CD4-positive, alpha-beta T cell (primary cell): Measurements from ENCODE around the gene DRD3. TPM values are rescaled to one million over a fixed set of nuclear protein-coding genes. Genes with fewer than 3 reads are reported as not detected.
A peak's percentile ranks its signal among the peaks of the same experiment; 100 is the strongest.

Experiments
- ATAC-seq: fragments of 200-7000 bp; cut with Tn5 transposase; one replicate; pipeline ENCODE4 v1.10.0; 2022; ENCODE audit warnings: mild to moderate bottlenecking; ENCODE audit not compliant: poor library complexity
- CTCF ChIA-PET: fragments of 350-600 bp; sonication (Branson Sonifier 250); formaldehyde crosslinking; loops from one replicate; lab custom pipeline; 2021; ENCODE audit warnings: antibody characterized with exemption, inconsistent platforms; lab: Charles Lee
- POLR2A ChIA-PET: fragments of 350-600 bp; sonication (Branson Sonifier 250); formaldehyde crosslinking; loops from one replicate; lab custom pipeline; 2021; ENCODE audit warnings: antibody characterized with exemption, inconsistent platforms; lab: Charles Lee
- DNase-seq, 14 experiments: peaks; one replicate each; pipeline ENCODE4 v3.0.0-alpha.2; 2013 to 2020; ENCODE audit warnings: mixed read lengths in 2 of 14
- H3K27ac ChIP-seq, 2 donors: one replicate each; pipeline versions ENCODE4 v1.5.1 to v1.7.0; 2013; ENCODE audit warnings: low read length in 2 of 2, low read depth in 1 of 2, mild to moderate bottlenecking in 1 of 2
- H3K27me3 ChIP-seq, 2 experiments: 1 replicate in 1 of 2; 2 replicates in 1 of 2; pipeline versions ENCODE4 v1.6.1 to v1.7.0; 2013; ENCODE audit warnings: low read length in 2 of 2, control low read depth in 1 of 2, mild to moderate bottlenecking in 1 of 2, moderate library complexity in 1 of 2; ENCODE audit not compliant: insufficient read depth in 2 of 2, control insufficient read depth in 1 of 2
- H3K36me3 ChIP-seq: one replicate; pipeline ENCODE4 v1.6.1; 2013; ENCODE audit warnings: low read length, control low read depth; ENCODE audit not compliant: insufficient read depth
- H3K4me1 ChIP-seq: one replicate; pipeline ENCODE4 v1.6.1; 2013; ENCODE audit warnings: low read length, control low read depth; ENCODE audit not compliant: insufficient read depth
- H3K4me3 ChIP-seq: one replicate; pipeline ENCODE4 v1.5.1; 2013; ENCODE audit warnings: mild to moderate bottlenecking, low read length, moderate library complexity
- H3K9me3 ChIP-seq, 2 experiments: 1 replicate in 1 of 2; 2 replicates in 1 of 2; pipeline versions ENCODE4 v1.6.1 to v1.7.0; 2013; ENCODE audit warnings: low read length in 2 of 2, mild to moderate bottlenecking in 2 of 2, control low read depth in 1 of 2, moderate library complexity in 1 of 2; ENCODE audit not compliant: control insufficient read depth in 1 of 2, insufficient read depth in 1 of 2
- H3K27ac Mint-ChIP-seq: one replicate; pipeline ENCODE4 v1.8.0; 2020; ENCODE audit warnings: mixed read lengths
- H3K27me3 Mint-ChIP-seq: one replicate; pipeline ENCODE4 v1.8.0; 2021; ENCODE audit warnings: mixed read lengths
- H3K36me3 Mint-ChIP-seq: one replicate; pipeline ENCODE4 v1.8.0; 2021; ENCODE audit warnings: low read depth, mixed read lengths
- H3K4me1 Mint-ChIP-seq: one replicate; pipeline ENCODE4 v1.8.0; 2021; ENCODE audit warnings: low read depth, mixed read lengths
- H3K4me3 Mint-ChIP-seq: one replicate; pipeline ENCODE4 v1.8.0; 2020; ENCODE audit warnings: mild to moderate bottlenecking, mixed read lengths
- H3K9me3 Mint-ChIP-seq: one replicate; pipeline ENCODE4 v1.8.0; 2020; ENCODE audit warnings: mixed read lengths
- intact Hi-C, 2 experiments: fragments of 100-400 bp; cut with DNase I in 1 of 2; cut with micrococcal nuclease in 1 of 2; formaldehyde crosslinking; loops; one replicate each; pipeline versions ENCODE4 v1.15.1 to v1.9.0; 2023 to 2025; cut with DNase I, micrococcal nuclease
- total RNA-seq, 174 experiments: library from RNA in 2 of 174; stranded (reverse) in 2 of 174; gene quantifications; one replicate each; pipeline ENCODE4 v1.2.3 and lab custom pipeline; 2021 to 2026
- TF ChIP-seq, protein P1 (sequence below): fragments of 200-600 bp; IDR thresholded peaks from one replicate; pipeline ENCODE4 v1.8.0; 2022; ENCODE audit warnings: antibody characterized with exemption, mild to moderate bottlenecking

Gene DRD3
- total RNA-seq, 2 experiments from 2014 or later = not detected

DNA sequence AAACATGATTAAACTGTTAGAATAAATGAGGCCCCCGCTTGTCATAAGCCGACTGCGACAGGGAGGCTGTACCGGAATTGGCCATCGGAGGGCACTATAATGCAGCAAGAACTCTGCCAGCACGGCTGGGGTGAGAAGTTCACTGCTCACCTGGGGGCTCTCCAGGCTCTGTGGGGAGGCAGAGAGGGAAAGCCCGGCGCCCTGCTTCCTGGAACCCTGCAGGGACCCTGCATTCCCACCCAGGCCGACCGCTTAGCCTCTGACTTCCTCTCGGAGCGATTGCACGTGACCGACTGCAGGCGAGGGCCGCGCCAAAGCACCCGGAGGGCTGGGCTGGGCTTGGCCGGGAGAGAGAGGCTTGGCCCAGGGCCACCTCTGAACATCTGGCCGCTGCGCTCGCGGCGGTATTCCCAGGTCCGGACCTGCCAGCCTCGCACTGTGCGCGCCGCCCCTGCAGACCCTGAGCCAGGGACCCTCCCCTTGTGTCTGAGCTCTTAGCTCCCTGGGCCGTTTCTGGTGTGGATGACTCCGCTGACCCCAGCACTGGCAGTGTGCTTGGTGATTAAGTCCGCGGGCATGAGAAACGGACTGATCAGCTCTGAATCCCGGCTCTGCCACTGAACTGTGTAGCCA lies 26.2 kb downstream of the DRD3 start:
- peaks cover 5% of the 10 kb centered on the region for H3K4me1 Mint-ChIP-seq
- H3K9me3 Mint-ChIP-seq = no peaks in the 10 kb centered on the region

DNA sequence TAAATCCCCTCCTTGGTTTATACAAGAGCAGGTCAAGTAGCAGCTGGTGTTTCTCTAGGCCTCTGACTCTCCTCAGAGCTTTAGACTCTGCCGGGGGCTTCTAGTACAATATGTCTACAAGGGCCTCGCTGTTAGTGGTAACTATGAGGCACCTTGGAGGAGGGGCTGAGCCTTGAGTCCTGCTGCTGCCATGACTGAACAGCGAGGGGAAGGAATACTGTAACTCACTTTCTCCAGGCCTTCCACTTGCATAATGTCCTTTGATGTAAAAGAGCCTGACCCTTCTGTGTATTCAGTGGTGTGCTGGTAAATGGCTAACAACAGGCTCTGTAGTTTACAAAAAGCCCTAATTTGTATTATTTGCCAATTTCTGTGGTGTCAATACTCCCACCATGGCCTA lies 27.8 kb downstream of the DRD3 start:
- H3K27me3 Mint-ChIP-seq = no peaks in the 10 kb centered on the region
- H3K4me3 ChIP-seq = no peak overlapping the region
- ATAC-seq = no peak
- H3K4me3 Mint-ChIP-seq = no peak overlapping the region
- intact Hi-C loops = loop anchor here (5.0 to 10.0 kb wide), 2 partner anchors 414 to 1664 kb away; no protein-coding TSS in a partner anchor
- ChIA-PET CTCF (interaction anchor here (1.1 to 3.6 kb wide), 3 partner anchors 62 to 268 kb away, joined by 3 to 17 read pairs (median 3); no protein-coding TSS in a partner anchor), POLR2A (interaction anchor here (1.0 kb wide), 1 partner anchor 268 kb away, joined by 3 read pairs; no protein-coding TSS in a partner anchor)
- no peak overlapping the region for H3K27ac Mint-ChIP-seq
- DNase-seq = no peak
- H3K9me3 ChIP-seq = no peaks in the 10 kb centered on the region
- peaks cover 5% of the 10 kb centered on the region for H3K4me1 Mint-ChIP-seq
- H3K9me3 Mint-ChIP-seq = no peaks in the 10 kb centered on the region
- no peaks in the 10 kb centered on the region for H3K36me3 Mint-ChIP-seq
- no peak overlapping the region for H3K27ac ChIP-seq
- TF ChIP-seq, protein P1, sequence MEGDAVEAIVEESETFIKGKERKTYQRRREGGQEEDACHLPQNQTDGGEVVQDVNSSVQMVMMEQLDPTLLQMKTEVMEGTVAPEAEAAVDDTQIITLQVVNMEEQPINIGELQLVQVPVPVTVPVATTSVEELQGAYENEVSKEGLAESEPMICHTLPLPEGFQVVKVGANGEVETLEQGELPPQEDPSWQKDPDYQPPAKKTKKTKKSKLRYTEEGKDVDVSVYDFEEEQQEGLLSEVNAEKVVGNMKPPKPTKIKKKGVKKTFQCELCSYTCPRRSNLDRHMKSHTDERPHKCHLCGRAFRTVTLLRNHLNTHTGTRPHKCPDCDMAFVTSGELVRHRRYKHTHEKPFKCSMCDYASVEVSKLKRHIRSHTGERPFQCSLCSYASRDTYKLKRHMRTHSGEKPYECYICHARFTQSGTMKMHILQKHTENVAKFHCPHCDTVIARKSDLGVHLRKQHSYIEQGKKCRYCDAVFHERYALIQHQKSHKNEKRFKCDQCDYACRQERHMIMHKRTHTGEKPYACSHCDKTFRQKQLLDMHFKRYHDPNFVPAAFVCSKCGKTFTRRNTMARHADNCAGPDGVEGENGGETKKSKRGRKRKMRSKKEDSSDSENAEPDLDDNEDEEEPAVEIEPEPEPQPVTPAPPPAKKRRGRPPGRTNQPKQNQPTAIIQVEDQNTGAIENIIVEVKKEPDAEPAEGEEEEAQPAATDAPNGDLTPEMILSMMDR = no peak
- H3K4me1 ChIP-seq = peaks cover 7% of the 10 kb centered on the region
- no peaks in the 10 kb centered on the region for H3K27me3 ChIP-seq
- H3K36me3 ChIP-seq = no peaks in the 10 kb centered on the region

More for the DNA sequence above, 26.2 kb downstream of the DRD3 start:
- Histone ChIP-seq H3K27ac (no peak overlapping the region), H3K36me3 (no peaks in the 10 kb centered on the region), H3K4me1 (peaks cover 7% of the 10 kb centered on the region), H3K4me3 (peak overlapping the region; percentile 57), H3K27me3 (no peaks in the 10 kb centered on the region), H3K9me3 (no peaks in the 10 kb centered on the region)
- intact Hi-C loops = loop anchor here (1.0 to 10.0 kb wide), 8 partner anchors 62 to 1662 kb away; no protein-coding TSS in a partner anchor
- H3K4me3 Mint-ChIP-seq = peak overlapping the region; percentile 43
- H3K36me3 Mint-ChIP-seq = no peaks in the 10 kb centered on the region
- POLR2A ChIA-PET = interaction anchor here (0.8 to 1.1 kb wide), 3 partner anchors 61 to 266 kb away, joined by 3 to 5 read pairs (median 5); no protein-coding TSS in a partner anchor
- H3K27me3 Mint-ChIP-seq = no peaks in the 10 kb centered on the region
- peak; percentile 98 for ATAC-seq
- TF ChIP-seq, protein P1 = peak; percentile 90
- CTCF ChIA-PET = interaction anchor here (1.4 to 4.7 kb wide), 5 partner anchors 61 to 266 kb away, joined by 4 to 25 read pairs (median 7); partner anchors contain the start of gene TIGIT
- H3K27ac Mint-ChIP-seq = no peak overlapping the region
- peak; percentile 73 to 89 (median 83) for DNase-seq

DNA sequence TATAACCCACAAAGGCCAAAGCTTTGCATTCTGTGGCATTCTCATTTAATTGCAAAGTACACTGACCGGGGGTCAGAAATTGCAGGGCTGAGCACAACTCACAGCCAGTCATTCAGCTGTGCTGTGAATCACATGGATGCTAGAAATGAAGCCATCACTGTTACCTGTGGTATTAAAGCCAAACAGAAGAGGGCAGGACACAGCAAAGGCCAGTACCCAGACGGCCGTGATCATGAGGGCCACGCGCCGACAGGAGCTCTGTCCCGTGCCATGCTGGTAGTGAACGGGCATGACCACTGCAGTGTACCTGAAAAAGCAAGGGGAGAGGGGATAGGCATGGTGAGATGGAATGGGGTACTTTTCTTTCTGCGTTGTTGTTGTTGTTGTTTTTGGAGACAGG lies 31.6 kb downstream of the DRD3 start:
- H3K27me3 Mint-ChIP-seq = no peaks in the 10 kb centered on the region
- ChIA-PET CTCF (no interaction called here), POLR2A (no interaction called here)
- H3K9me3 Mint-ChIP-seq = no peaks in the 10 kb centered on the region
- TF ChIP-seq, protein P1 = no peak
- no peaks in the 10 kb centered on the region for H3K9me3 ChIP-seq
- DNase-seq (no peak), ATAC-seq (no peak)
- H3K4me1 Mint-ChIP-seq = no peaks in the 10 kb centered on the region
- no peak overlapping the region for H3K27ac ChIP-seq
- no peak overlapping the region for H3K4me3 ChIP-seq
- H3K4me1 ChIP-seq = no peaks in the 10 kb centered on the region
- intact Hi-C loops = no loop called here
- H3K27me3 ChIP-seq = no peaks in the 10 kb centered on the region
- no peak overlapping the region for H3K4me3 Mint-ChIP-seq
- H3K27ac Mint-ChIP-seq = no peak overlapping the region
- H3K36me3 Mint-ChIP-seq = no peaks in the 10 kb centered on the region
- H3K36me3 ChIP-seq = no peaks in the 10 kb centered on the region
